ENCODE results near the gene BMP15. TPM values are rescaled to one million over a fixed set of nuclear protein-coding genes. Genes with fewer than 3 reads are reported as not detected.

Gene BMP15
- total RNA-seq, 1 donor from 2014 or later = not detected

GRCh38 chrX:50893047-50893446, 17.5 kb upstream of the BMP15 start:
- Mint-ChIP-seq H3K9me3 (ENCODE audit: unreplicated experiment) (no peaks in the 10 kb centered on the region), H3K27ac (ENCODE audit: unreplicated experiment) (no peak overlapping the region)

DNA sequence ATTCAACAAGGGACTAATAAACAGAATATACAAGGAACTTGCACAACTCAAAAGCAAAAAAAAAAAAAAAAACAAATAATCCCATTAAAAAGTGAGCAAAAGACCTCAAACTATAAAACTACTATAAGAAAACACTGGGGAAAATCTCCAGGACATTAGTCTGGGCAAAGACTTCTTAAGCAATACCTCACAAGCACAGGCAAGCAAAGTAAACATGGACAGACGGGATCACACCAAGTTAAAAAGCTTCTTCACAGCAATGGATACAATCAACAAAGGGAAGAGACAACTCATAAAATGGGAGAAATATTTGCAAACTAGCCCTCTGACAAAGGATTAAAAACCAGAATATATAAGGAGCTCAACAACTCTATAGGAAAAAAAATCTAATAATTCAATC, 17.1 kb upstream of the BMP15 start:
- DNase-seq = no peak
- no peak overlapping the region for H3K27ac Mint-ChIP-seq (ENCODE audit: unreplicated experiment)
- no peak for TF ChIP-seq CTCF (IDR thresholded peaks at IDR 0.05; ENCODE audit: partially characterized antibody, unreplicated experiment)
- H3K4me1 Mint-ChIP-seq (ENCODE audit: low read depth, unreplicated experiment) = no peaks in the 10 kb centered on the region
- no peaks in the 10 kb centered on the region for H3K9me3 Mint-ChIP-seq (ENCODE audit: unreplicated experiment)
- no peaks in the 10 kb centered on the region for H3K36me3 Mint-ChIP-seq (ENCODE audit: unreplicated experiment)
- no peak overlapping the region for H3K4me3 Mint-ChIP-seq (ENCODE audit: unreplicated experiment)
- H3K27me3 Mint-ChIP-seq (ENCODE audit: unreplicated experiment) = no peaks in the 10 kb centered on the region

More at GRCh38 chrX:50893047-50893446, 17.5 kb upstream of the BMP15 start:
- Mint-ChIP-seq H3K4me1 (ENCODE audit: low read depth, unreplicated experiment) (no peaks in the 10 kb centered on the region), H3K4me3 (ENCODE audit: unreplicated experiment) (no peak overlapping the region), H3K36me3 (ENCODE audit: unreplicated experiment) (no peaks in the 10 kb centered on the region), H3K27me3 (ENCODE audit: unreplicated experiment) (no peaks in the 10 kb centered on the region)
- no peak for DNase-seq
- no peak for TF ChIP-seq CTCF (IDR thresholded peaks at IDR 0.05; ENCODE audit: partially characterized antibody, unreplicated experiment)

GRCh38 chrX:50905334-50905733, 5.2 kb upstream of the BMP15 start:
- Mint-ChIP-seq H3K4me3 (ENCODE audit: unreplicated experiment) (no peak overlapping the region), H3K9me3 (ENCODE audit: unreplicated experiment) (no peaks in the 10 kb centered on the region), H3K36me3 (ENCODE audit: unreplicated experiment) (no peaks in the 10 kb centered on the region), H3K27ac (ENCODE audit: unreplicated experiment) (no peak overlapping the region), H3K4me1 (ENCODE audit: low read depth, unreplicated experiment) (no peaks in the 10 kb centered on the region), H3K27me3 (ENCODE audit: unreplicated experiment) (no peaks in the 10 kb centered on the region)
- peak; percentile 20 for TF ChIP-seq CTCF (IDR thresholded peaks at IDR 0.05; ENCODE audit: partially characterized antibody, unreplicated experiment)
- no peak for DNase-seq

DNA sequence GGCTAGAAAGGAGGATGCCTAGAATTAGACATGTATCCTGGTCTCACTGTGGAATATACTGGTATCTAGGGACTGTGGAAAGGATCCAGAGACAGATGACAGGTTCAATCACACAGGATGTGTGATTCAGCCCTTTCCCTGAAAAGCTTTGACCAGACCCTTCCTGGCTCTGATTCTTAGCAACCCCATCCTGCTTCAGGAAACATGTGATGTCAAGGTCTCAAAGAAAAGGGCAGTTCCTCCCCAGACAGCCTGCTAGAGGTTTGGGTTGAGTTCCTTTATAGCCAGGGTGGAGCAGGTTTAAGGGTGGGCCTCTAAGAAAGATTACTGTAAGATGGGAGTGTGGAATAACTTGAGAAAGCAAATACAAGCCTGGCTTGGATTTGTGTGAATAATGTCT, 3.0 kb downstream of the BMP15 start:
- H3K4me3 Mint-ChIP-seq (ENCODE audit: unreplicated experiment) = no peak overlapping the region
- H3K36me3 Mint-ChIP-seq (ENCODE audit: unreplicated experiment) = no peaks in the 10 kb centered on the region
- no peaks in the 10 kb centered on the region for H3K9me3 Mint-ChIP-seq (ENCODE audit: unreplicated experiment)
- H3K4me1 Mint-ChIP-seq (ENCODE audit: low read depth, unreplicated experiment) = no peaks in the 10 kb centered on the region
- H3K27ac Mint-ChIP-seq (ENCODE audit: unreplicated experiment) = no peak overlapping the region
- TF ChIP-seq CTCF (IDR thresholded peaks at IDR 0.05; ENCODE audit: partially characterized antibody, unreplicated experiment) = no peak
- DNase-seq = no peak
- H3K27me3 Mint-ChIP-seq (ENCODE audit: unreplicated experiment) = no peaks in the 10 kb centered on the region

GRCh38 chrX:50920132-50920531, 9.6 kb downstream of the BMP15 start:
- TF ChIP-seq CTCF (IDR thresholded peaks at IDR 0.05; ENCODE audit: partially characterized antibody, unreplicated experiment) = no peak
- H3K27me3 Mint-ChIP-seq (ENCODE audit: unreplicated experiment) = peaks cover 1% of the 10 kb centered on the region
- no peak for DNase-seq
- H3K4me3 Mint-ChIP-seq (ENCODE audit: unreplicated experiment) = no peak overlapping the region
- no peaks in the 10 kb centered on the region for H3K36me3 Mint-ChIP-seq (ENCODE audit: unreplicated experiment)
- H3K9me3 Mint-ChIP-seq (ENCODE audit: unreplicated experiment) = no peaks in the 10 kb centered on the region
- H3K4me1 Mint-ChIP-seq (ENCODE audit: low read depth, unreplicated experiment) = no peaks in the 10 kb centered on the region
- H3K27ac Mint-ChIP-seq (ENCODE audit: unreplicated experiment) = no peak overlapping the region

Measured in glutamatergic neuron (in vitro differentiated cells).